ENCODE measurements around the gene KRTAP2-3.

The KRTAP2-3 gene

DNA sequence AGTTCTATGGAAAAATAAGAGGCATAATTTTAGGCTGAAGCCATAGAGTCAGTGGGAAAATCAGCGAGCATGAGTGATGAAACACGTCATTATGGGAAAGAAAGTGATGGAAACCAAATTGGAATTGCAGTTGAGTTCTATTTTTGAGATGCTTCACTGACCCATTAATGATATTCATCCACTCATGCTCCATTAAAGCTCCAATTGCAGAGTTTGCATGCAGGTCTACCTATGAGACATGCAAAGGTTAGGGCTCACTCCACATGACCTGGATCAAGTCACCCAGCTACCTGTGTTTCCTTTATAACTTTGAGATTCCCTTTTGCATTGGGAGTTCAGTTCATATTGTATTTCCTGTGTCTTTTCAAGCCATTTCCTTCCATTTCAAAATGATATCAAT lies 13.8 kb upstream of the KRTAP2-3 start:
- no peak overlapping the region for H3K27ac ChIP-seq (ENCODE audit: low read depth, low read length)

DNA sequence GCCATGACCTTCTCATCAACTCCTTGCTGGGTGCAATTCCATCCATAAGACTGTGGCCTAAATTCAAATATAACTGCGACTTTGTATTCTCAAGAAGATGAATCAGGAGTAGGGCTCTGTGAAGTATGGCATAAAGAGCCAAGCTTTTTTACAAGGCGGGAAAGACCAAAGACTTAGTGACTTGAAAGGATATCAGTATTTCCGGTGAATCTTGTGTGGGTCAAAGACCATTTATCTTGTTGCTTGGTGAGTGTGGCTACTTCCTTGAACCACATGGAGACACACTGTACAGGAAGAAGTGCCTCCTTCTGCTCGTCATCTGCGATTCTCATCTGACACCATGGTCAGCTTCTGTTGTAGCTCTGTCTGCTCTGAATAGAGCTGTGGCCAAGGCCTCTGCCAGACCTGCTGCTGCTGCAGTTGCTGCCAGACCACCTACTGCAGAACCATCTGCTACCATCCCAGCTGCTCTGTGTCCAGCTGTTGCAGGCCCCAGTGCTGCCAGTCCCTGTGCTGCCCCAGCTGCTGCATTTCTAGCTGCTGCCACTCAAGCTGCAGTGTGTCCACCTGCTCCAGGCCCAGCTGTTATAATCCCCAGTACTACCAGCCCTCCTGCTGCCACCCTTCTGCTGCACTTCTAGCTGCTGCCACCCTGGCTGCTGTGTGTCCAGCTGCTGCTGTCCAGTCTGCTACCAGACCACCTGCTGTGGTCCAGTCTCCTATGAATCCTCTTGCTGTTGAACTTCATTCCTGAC lies 11.9 kb upstream of the KRTAP2-3 start:
- Histone ChIP-seq H2BK15ac (replicated peaks; ENCODE audit: low read depth) (no peak overlapping the region), H3K36me3 (ENCODE audit: control insufficient read depth, insufficient read depth, low read length) (no peaks in the 10 kb centered on the region)
- DNase-seq, result no peak

More for the DNA sequence above, 13.8 kb upstream of the KRTAP2-3 start:
- no peaks in the 10 kb centered on the region for H3K4me1 ChIP-seq (ENCODE audit: control insufficient read depth, low read depth, low read length)
- no peak overlapping the region for H2AK5ac ChIP-seq (ENCODE audit: low read length)
- H3K4me2 ChIP-seq (ENCODE audit: low read length), result no peak overlapping the region
- no peak overlapping the region for H2BK15ac ChIP-seq (replicated peaks; ENCODE audit: low read depth)
- H3K18ac ChIP-seq (ENCODE audit: low read length), result no peak overlapping the region
- no peak for DNase-seq
- no peaks in the 10 kb centered on the region for H3K79me1 ChIP-seq (ENCODE audit: low read length)
- no peak overlapping the region for H3K9ac ChIP-seq (ENCODE audit: low read length)
- no peak overlapping the region for H3K4me3 ChIP-seq (ENCODE audit: low read length)
- H3K23ac ChIP-seq (ENCODE audit: low read length), result no peak overlapping the region
- no CpG with 5 or more reads among the region's 2 CpGs for WGBS (ENCODE audit: extremely low coverage, insufficient coverage, low lambda C conversion rate)
- H3K36me3 ChIP-seq (ENCODE audit: control insufficient read depth, insufficient read depth, low read length), result no peaks in the 10 kb centered on the region
- H3K79me2 ChIP-seq (ENCODE audit: control insufficient read depth, insufficient read depth, low read length), result no peaks in the 10 kb centered on the region
- no peaks in the 10 kb centered on the region for H3K27me3 ChIP-seq (ENCODE audit: insufficient read depth, low read length, poor library complexity)
- no peak overlapping the region for H2BK120ac ChIP-seq (ENCODE audit: low read depth, low read length)
- no peak overlapping the region for H3K4ac ChIP-seq (ENCODE audit: low read depth, low read length)
- no peak overlapping the region for H2BK5ac ChIP-seq (ENCODE audit: low read length)
- H4K5ac ChIP-seq (ENCODE audit: low read length), result no peak overlapping the region
- no peak overlapping the region for H3K56ac ChIP-seq (ENCODE audit: low read length)
- no peak overlapping the region for H4K8ac ChIP-seq (ENCODE audit: low read depth, low read length)

DNA sequence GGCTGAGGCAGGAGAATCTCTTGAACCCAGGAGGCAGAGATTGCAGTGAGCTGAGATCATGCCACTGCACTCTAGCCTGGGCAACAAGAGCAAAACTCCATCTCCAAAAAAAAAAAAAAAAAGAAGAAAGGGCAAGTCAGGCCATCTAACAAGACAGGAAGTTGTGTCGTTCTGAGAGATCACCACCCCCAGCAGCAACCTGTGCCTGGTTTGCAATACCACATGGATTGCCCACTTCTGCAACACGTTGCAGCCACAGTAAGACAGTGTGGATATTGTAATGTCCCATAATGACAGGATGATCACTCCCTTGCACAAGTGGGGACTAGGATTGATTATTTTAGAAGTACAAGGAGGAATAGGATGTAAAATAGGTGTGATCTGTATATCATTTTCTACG lies 9.1 kb upstream of the KRTAP2-3 start:
- no CpG with 5 or more reads among the region's 3 CpGs for WGBS (ENCODE audit: extremely low coverage, insufficient coverage, low lambda C conversion rate)

More for the DNA sequence above, 11.9 kb upstream of the KRTAP2-3 start:
- Histone ChIP-seq H3K4me1 (ENCODE audit: control insufficient read depth, low read depth, low read length) (no peaks in the 10 kb centered on the region), H2BK120ac (ENCODE audit: low read depth, low read length) (no peak overlapping the region), H3K27me3 (ENCODE audit: insufficient read depth, low read length, poor library complexity) (no peaks in the 10 kb centered on the region), H2BK5ac (ENCODE audit: low read length) (no peak overlapping the region), H3K4me3 (ENCODE audit: low read length) (no peak overlapping the region), H3K4me2 (ENCODE audit: low read length) (no peak overlapping the region), H3K79me2 (ENCODE audit: control insufficient read depth, insufficient read depth, low read length) (no peaks in the 10 kb centered on the region), H3K56ac (ENCODE audit: low read length) (no peak overlapping the region), H3K23ac (ENCODE audit: low read length) (no peak overlapping the region), H2AK5ac (ENCODE audit: low read length) (no peak overlapping the region), H3K4ac (ENCODE audit: low read depth, low read length) (no peak overlapping the region), H3K27ac (ENCODE audit: low read depth, low read length) (no peak overlapping the region), H4K8ac (ENCODE audit: low read depth, low read length) (no peak overlapping the region), H3K79me1 (ENCODE audit: low read length) (no peaks in the 10 kb centered on the region), H3K18ac (ENCODE audit: low read length) (no peak overlapping the region), H4K5ac (ENCODE audit: low read length) (no peak overlapping the region), H3K9ac (ENCODE audit: low read length) (no peak overlapping the region)
- no CpG with 5 or more reads among the region's 5 CpGs for WGBS (ENCODE audit: extremely low coverage, insufficient coverage, low lambda C conversion rate)

DNA sequence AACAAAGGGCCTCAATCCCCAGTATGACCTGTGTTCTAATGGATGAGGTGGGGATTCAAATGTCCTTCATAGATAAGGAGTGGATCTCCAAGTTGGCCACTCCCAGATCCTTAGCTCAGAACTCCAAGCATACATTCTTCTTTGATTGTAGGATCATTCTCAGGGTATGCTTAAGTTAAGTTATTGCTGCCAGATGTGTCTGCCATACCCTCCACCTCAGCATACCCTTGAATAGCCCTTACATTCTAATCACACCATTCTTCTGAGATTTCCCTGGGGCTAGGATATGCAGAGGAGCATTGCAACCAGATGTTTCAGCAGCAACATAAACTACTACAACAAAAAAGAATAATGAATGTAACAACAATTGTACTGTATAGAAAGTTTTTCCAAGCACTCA lies 7.4 kb upstream of the KRTAP2-3 start:
- H3K27me3 ChIP-seq (ENCODE audit: insufficient read depth, low read length, poor library complexity), result no peaks in the 10 kb centered on the region
- no peaks in the 10 kb centered on the region for H3K79me1 ChIP-seq (ENCODE audit: low read length)
- no peak overlapping the region for H2BK5ac ChIP-seq (ENCODE audit: low read length)
- no peak overlapping the region for H3K4me3 ChIP-seq (ENCODE audit: low read length)
- no peak overlapping the region for H3K23ac ChIP-seq (ENCODE audit: low read length)
- no peak overlapping the region for H3K4ac ChIP-seq (ENCODE audit: low read depth, low read length)
- H4K5ac ChIP-seq (ENCODE audit: low read length), result no peak overlapping the region
- H3K27ac ChIP-seq (ENCODE audit: low read depth, low read length), result no peak overlapping the region
- no peak overlapping the region for H2BK15ac ChIP-seq (replicated peaks; ENCODE audit: low read depth)
- H3K79me2 ChIP-seq (ENCODE audit: control insufficient read depth, insufficient read depth, low read length), result no peaks in the 10 kb centered on the region
- H2AK5ac ChIP-seq (ENCODE audit: low read length), result no peak overlapping the region
- no peak overlapping the region for H2BK120ac ChIP-seq (ENCODE audit: low read depth, low read length)
- H4K8ac ChIP-seq (ENCODE audit: low read depth, low read length), result no peak overlapping the region
- no peaks in the 10 kb centered on the region for H3K36me3 ChIP-seq (ENCODE audit: control insufficient read depth, insufficient read depth, low read length)
- no peak overlapping the region for H3K9ac ChIP-seq (ENCODE audit: low read length)
- DNase-seq, result no peak
- no peaks in the 10 kb centered on the region for H3K4me1 ChIP-seq (ENCODE audit: control insufficient read depth, low read depth, low read length)
- no peak overlapping the region for H3K18ac ChIP-seq (ENCODE audit: low read length)
- no peak overlapping the region for H3K4me2 ChIP-seq (ENCODE audit: low read length)
- H3K56ac ChIP-seq (ENCODE audit: low read length), result no peak overlapping the region

More for the DNA sequence above, 9.1 kb upstream of the KRTAP2-3 start:
- Histone ChIP-seq H3K4ac (ENCODE audit: low read depth, low read length) (no peak overlapping the region), H3K79me1 (ENCODE audit: low read length) (no peaks in the 10 kb centered on the region), H3K27me3 (ENCODE audit: insufficient read depth, low read length, poor library complexity) (no peaks in the 10 kb centered on the region), H2BK120ac (ENCODE audit: low read depth, low read length) (no peak overlapping the region), H3K79me2 (ENCODE audit: control insufficient read depth, insufficient read depth, low read length) (no peaks in the 10 kb centered on the region), H3K23ac (ENCODE audit: low read length) (no peak overlapping the region), H2BK5ac (ENCODE audit: low read length) (no peak overlapping the region), H3K4me3 (ENCODE audit: low read length) (no peak overlapping the region), H3K9ac (ENCODE audit: low read length) (no peak overlapping the region), H3K36me3 (ENCODE audit: control insufficient read depth, insufficient read depth, low read length) (no peaks in the 10 kb centered on the region), H4K5ac (ENCODE audit: low read length) (no peak overlapping the region), H3K18ac (ENCODE audit: low read length) (no peak overlapping the region), H3K4me2 (ENCODE audit: low read length) (no peak overlapping the region), H2AK5ac (ENCODE audit: low read length) (no peak overlapping the region), H3K4me1 (ENCODE audit: control insufficient read depth, low read depth, low read length) (no peaks in the 10 kb centered on the region), H4K8ac (ENCODE audit: low read depth, low read length) (no peak overlapping the region), H3K27ac (ENCODE audit: low read depth, low read length) (no peak overlapping the region), H2BK15ac (replicated peaks; ENCODE audit: low read depth) (no peak overlapping the region), H3K56ac (ENCODE audit: low read length) (no peak overlapping the region)
- DNase-seq, result no peak

DNA sequence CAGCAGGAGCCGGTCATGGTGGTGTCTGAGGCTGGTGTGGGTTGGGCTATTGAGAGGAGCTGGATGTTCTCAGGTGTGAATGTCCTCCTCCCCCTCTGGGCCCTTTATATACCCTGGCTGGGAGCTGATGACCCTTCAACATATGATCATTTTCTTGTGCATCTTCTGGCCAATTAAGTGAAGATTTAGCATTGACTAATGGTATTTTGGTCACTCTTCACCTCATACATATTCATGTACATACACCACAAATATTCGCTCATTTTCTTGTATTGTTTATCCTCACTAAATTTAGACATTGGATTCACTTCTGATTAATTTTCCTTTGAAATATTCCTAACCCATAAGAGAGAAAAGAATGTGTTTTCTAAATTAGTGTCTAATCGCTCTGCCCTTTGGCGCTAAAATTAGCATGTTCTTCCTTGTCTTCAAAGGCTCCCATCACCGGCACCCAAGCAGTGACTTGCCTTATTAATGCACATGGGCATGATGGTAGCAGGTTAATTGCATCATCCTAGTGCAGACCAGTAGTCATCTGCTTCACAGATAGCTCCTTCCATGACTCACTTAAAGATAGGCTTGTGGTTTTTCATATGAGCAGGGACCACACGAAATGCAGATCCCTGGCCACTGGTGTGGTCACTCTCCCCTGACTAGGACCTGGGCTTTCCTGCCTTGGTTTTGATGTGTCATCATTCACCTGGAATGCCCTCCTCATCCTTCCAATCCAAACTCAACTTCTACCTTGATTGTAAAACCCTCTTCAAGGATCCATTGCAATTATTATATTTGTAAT lies 6.1 kb upstream of the KRTAP2-3 start, which contains the start of gene KRTAP2-4:
TSS of gene KRTAP2-4 (minus strand) at position 51 of the 796 bp plus-strand sequence. CDS start at position 17, 34 bp downstream.
- Histone ChIP-seq H4K8ac (ENCODE audit: low read depth, low read length) (no peak within 1 kb of the TSS), H2BK15ac (replicated peaks; ENCODE audit: low read depth) (no peak within 1 kb of the TSS), H2BK120ac (ENCODE audit: low read depth, low read length) (no peak within 1 kb of the TSS), H2BK5ac (ENCODE audit: low read length) (no peak within 1 kb of the TSS), H3K18ac (ENCODE audit: low read length) (no peak within 1 kb of the TSS), H4K5ac (ENCODE audit: low read length) (no peak within 1 kb of the TSS), H3K27me3 (ENCODE audit: insufficient read depth, low read length, poor library complexity) (no peaks in the 10 kb centered on the region), H3K4me3 (ENCODE audit: low read length) (no peak within 1 kb of the TSS), H3K4me1 (ENCODE audit: control insufficient read depth, low read depth, low read length) (no peaks in the 10 kb centered on the region), H3K23ac (ENCODE audit: low read length) (no peak within 1 kb of the TSS), H3K79me1 (ENCODE audit: low read length) (no peaks in the 10 kb centered on the region), H3K9ac (ENCODE audit: low read length) (no peak within 1 kb of the TSS), H3K56ac (ENCODE audit: low read length) (no peak within 1 kb of the TSS), H3K27ac (ENCODE audit: low read depth, low read length) (no peak within 1 kb of the TSS), H2AK5ac (ENCODE audit: low read length) (no peak within 1 kb of the TSS), H3K4me2 (ENCODE audit: low read length) (no peak within 1 kb of the TSS), H3K79me2 (ENCODE audit: control insufficient read depth, insufficient read depth, low read length) (no peaks in the 10 kb centered on the region), H3K4ac (ENCODE audit: low read depth, low read length) (no peak within 1 kb of the TSS), H3K36me3 (ENCODE audit: control insufficient read depth, insufficient read depth, low read length) (no peaks in the 10 kb centered on the region)
- WGBS (ENCODE audit: extremely low coverage, insufficient coverage, low lambda C conversion rate), result no CpG with 5 or more reads among the region's 6 CpGs
- no peak for DNase-seq

All from mesendoderm (in vitro differentiated cells).